Amygdala (tissue), 56 donors: Measurements from ENCODE around the gene COL6A1.
A peak's percentile ranks its signal among the peaks of the same experiment; 100 is the strongest.

ENCODE experiments used
- DNase-seq, 56 donors: peaks; one replicate each; lab custom pipeline; 2025; lab: John Stamatoyannopoulos, UW

Gene COL6A1, protein sequence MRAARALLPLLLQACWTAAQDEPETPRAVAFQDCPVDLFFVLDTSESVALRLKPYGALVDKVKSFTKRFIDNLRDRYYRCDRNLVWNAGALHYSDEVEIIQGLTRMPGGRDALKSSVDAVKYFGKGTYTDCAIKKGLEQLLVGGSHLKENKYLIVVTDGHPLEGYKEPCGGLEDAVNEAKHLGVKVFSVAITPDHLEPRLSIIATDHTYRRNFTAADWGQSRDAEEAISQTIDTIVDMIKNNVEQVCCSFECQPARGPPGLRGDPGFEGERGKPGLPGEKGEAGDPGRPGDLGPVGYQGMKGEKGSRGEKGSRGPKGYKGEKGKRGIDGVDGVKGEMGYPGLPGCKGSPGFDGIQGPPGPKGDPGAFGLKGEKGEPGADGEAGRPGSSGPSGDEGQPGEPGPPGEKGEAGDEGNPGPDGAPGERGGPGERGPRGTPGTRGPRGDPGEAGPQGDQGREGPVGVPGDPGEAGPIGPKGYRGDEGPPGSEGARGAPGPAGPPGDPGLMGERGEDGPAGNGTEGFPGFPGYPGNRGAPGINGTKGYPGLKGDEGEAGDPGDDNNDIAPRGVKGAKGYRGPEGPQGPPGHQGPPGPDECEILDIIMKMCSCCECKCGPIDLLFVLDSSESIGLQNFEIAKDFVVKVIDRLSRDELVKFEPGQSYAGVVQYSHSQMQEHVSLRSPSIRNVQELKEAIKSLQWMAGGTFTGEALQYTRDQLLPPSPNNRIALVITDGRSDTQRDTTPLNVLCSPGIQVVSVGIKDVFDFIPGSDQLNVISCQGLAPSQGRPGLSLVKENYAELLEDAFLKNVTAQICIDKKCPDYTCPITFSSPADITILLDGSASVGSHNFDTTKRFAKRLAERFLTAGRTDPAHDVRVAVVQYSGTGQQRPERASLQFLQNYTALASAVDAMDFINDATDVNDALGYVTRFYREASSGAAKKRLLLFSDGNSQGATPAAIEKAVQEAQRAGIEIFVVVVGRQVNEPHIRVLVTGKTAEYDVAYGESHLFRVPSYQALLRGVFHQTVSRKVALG

DNA sequence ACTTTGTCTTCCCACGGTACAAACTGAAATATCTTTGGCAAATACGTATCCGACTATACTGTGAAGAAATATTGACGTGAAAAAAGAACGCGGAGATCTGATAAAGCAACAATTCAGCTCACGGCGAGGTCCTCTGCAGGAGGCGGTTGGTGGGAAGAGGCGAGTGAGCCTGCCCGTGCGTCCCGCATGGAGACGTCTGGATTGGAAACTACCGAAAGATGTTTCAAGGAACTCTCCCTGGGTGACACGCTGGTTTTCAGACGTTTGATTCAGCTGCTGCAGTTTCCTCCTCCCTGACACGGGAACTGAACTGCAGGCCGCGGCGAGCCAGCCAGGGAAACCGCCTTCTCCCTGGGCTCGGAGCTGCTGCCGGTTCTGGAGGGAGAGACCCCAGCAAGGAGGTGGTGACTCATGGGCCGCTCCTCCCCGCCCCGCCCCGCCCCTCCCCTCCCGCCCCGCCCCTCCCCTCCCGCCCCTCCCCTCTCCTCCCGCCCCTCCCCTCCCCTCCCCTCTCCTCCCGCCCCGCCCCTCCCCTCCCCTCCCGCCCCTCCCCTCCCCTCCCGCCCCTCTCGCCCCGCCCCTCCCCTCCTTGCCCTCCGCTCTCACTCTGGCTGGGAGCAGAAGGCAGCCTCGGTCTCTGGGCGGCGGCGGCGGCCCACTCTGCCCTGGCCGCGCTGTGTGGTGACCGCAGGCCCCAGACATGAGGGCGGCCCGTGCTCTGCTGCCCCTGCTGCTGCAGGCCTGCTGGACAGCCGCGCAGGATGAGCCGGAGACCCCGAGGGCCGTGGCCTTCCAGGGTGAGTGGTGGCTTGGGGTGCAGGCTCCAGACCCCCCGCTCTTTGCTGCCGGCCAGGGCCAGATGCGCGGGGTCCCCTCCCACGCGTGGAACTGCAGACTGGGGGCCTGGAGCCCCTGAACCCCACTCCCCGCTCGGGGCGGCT is at the start of gene COL6A1:
Gene COL6A1 (plus strand): TSS at position 620 of the 941 bp plus-strand sequence. CDS start 81 bp downstream, at position 701.
- DNase-seq: peak in 38 of 56 donors; percentile 15 to 68 (median 52)

DNA sequence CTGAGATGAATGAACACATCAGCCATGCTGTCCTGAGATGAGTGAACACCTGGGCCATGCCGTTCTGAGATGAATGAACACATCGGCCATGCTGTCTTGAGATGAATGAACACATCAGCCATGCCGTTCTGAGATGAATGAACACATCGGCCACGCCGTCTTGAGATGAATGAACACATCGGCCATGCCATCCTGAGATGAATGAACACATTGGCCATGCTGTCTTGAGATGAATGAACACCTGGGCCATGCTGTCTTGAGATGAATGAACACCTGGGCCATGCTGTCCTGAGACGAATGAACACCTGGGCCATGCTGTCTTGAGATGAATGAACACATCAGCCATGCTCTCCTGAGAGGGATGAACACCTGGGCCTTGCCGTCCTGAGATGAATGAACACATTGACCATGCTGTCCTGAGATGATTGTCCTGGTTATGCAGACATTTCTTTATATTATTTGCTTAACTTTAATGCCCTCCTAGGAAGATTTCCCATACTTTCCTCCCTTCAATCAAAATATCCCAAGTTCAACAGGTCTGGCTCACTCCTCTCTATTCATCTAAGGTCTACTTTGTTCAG is 48.6 kb upstream of the COL6A1 start:
- DNase-seq: no peak

DNA sequence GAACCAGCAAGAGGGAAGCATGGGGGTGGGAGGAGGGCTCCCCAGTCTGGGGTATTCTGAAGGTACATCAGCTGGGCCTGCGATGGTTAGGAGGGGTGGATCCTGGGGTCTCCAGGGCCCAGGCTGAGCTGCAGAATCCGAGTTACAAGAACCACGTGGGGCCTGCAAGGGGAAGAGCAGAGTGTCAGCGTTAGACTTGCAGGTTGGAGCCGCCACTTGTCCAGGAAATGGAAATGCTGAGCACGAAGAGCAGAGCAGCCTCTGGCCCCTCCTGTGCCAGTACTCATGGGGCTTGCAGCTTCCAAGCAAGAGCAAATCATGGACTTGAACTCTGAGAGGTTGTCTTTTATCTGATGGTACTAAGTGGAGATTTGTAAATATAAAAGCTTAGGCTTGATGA is 47.5 kb upstream of the COL6A1 start:
- DNase-seq: no peak

DNA sequence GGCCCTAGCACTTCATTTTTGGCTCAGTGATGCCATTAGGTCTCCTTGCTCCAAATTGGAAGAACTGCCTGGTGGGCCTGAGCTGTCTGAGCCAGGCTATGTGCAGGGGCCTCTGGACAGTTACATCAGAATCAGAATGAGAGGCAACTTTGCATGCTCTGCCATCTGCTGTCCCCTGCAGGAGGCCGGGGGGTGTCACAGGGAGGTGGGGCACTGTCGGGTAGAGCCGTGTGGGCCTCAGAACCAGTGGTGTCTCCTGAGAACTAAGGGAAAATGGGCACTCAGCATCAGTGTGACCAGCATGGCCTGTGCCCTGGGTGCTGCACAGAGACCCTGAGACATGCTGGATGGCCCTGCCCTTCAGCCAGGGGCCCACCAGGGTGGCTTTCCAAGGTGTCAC is 47.0 kb upstream of the COL6A1 start:
- DNase-seq: no peak

DNA sequence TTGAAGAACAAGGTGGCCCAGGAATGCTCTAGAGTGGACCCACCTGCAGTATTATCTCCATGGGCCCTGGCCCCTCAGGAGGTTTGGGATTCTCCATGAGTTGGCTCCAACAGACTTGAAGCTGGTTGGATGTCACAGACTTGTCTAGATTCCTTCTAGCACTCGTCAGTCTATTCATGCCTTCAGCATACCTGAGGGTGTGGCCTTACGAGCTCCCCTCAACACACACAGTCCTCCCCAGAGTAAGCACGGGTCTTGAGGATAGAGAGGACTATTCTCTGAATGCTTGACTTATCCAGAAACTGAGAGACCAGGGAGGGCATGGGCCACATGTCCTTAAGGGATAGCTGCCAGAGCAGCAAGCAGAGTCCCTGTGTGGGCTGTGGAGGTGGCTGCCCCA is 45.9 kb upstream of the COL6A1 start:
- DNase-seq: no peak

DNA sequence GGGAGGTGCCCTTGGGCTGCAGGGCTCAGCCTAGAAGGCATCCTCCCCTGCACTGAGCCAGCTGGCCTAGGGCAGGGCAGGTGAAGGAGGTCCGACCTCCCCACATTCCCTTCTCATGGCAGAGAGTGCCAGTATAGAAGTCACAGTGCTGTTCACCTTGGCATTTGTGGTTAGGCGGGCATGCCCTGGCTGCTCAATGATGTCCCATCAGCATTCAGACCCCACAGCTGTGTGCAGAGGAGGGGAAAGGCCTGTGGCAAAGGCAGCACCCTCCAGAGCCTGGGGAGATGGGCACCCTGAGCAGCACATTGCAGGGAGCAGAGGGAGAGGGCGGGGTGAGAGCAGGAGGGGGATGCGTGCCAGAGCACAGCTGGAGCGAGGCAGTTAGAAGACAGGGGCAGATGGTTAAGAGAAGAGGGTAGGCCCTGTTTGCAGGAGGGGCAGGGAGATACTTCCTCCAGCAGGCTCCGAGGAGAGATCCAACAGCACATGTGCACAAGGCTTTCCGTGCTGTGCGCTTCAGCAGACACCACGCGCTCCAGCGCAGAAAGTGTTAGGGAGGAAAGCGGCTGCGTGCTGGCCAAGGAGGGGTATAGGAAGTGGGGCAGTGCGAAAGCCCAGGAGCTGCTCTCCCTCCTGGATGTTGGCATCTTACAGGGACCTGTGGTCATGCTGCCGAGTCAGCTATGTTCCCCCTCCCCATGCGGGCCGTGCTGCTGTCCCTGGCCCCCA is 43.7 kb upstream of the COL6A1 start:
- DNase-seq: no peak

DNA sequence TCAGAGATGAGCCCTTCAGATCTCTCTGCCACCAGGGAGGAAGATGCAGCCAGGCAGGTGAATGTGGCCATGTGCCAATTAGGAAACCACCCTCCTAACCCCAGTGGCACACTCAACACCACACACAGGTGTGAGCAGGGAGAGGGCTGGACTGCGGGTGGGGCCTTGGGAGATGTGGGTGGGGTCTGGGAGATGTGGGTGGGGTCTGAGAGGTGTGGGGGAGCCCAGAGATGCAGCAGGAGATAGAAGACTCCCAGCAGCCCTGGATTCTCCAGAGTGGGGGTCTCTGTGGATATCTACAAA is 43.2 kb upstream of the COL6A1 start:
- no peak for DNase-seq

DNA sequence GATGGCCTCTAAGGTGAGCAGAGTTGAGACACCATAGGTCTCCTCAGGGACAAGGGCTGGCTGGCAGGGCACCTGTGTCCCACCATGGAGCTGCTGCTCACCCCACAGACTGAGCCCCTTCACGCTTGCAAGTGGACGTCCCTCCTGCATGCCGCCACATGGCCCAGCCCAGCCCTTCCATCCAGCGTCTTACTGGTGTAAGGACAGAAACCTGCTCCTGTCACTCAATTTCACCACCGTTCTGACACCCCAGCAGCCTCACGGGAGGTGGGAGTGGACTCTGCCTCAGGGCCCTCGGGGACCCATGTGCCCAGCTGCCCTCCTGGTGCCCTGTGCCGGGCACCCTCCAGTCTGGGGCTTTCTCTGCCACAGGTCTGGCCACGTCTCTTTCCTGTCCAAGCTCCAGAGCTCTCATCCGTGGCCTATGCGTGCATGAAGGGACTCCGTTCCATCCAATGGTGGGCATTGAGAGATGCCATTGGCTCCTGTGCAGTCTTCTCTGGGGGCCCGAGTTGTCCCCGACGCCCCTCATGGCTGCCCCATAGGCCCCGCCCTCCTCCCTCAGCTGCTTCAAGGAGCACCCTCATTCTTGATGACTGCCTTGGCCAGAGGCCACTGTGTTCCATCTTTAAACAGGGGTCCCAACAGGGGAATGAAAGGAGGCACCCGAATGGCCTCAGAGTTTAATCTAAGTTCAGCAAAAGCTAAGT is 42.6 kb upstream of the COL6A1 start:
- no peak for DNase-seq

DNA sequence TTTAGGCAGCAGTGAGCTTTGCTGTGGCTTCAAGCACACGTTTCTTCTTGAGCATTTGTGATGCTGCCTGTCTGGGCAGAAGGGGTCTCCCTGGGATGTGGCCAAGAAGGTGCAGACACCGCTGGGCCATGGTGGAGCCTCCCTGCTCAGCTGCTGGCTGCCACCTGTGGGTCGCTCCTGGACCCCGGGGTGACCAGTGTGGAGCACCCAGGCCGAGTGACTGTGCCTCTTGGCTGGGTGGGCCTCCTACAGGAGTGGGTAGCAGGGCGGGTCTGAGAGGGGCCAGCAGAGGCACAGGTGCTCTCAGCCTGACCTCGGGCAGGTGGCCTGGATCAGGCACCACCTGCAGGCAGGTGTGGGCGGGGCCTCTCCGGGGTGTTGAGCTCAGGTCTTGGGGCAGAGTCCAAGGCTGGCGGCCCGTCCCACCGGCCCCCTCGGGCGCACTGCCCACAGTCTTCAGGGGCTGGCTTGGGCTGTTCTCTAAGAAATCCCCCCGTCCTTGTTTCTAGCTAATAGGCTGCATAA is 42.0 kb upstream of the COL6A1 start:
- no peak for DNase-seq

DNA sequence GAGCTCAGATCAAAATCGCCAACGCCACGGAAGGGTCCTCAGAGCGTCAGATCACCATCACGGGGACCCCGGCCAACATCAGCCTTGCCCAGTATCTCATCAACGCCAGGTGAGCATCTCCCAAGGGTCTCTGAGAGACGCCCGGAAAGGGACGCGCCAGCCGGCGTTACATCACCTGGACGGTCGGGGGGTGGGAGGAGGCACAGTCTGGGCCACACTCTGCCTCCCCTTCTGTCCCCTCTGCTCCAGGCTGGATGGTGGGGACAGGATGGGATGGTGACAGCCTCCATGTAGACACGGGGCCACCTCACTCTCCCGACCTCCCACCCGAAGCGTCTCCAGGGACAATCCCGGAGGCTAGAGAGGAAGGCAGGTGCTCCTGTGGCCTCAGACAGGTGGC is 41.5 kb upstream of the COL6A1 start:
- DNase-seq: no peak

DNA sequence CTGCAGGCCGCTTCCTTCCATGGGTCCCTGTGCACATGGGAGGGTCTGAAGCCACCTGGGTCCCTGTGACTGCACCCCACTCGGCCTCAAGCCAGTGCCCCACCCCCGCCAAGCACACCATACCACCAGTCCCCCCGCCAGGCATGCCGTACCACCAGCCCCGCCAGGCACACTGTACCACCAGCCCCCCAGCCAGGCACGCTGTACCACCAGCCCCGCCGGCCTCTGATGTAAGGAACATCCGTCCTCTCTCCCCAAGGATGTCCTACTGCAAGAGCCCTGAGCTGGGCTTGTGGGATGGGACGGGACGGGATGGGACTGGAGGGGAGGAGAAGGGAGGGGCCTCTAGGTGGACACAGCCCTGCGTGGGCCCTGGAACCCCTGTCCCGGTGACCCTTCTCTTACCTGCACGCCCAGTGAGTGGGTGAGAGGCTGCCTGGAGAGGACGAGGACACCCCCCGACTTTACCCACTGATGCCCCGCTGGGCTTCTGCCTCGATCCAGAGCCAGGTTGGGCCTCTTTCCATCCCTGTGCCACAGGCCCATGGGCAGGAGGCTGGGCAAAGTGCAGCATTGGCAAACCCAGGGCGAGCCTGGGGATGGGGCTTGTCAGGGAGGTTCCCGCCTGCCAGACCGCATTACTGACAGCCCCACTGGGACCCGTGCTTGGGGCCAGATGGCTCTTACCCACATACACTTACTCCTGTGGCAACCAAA is 40.8 kb upstream of the COL6A1 start:
- DNase-seq: no peak

DNA sequence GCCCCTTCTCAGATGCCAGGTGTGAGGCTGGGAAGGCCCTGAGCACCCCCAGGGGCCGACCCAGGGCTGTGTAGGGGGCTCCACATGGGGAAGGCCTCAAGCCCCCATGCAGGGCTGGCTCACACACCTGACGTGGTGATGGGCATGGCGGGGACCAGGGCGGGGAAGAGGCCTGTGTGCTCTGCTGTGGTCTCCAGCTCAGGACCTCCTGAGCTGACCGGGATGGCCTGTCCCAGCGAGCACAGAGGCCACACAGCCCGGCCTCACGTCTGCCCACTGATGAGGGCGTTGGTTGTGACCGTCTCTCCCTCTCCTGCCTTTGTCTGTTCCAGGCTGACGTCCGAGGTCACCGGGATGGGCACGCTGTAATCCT is 40.2 kb upstream of the COL6A1 start:
- no peak for DNase-seq

DNA sequence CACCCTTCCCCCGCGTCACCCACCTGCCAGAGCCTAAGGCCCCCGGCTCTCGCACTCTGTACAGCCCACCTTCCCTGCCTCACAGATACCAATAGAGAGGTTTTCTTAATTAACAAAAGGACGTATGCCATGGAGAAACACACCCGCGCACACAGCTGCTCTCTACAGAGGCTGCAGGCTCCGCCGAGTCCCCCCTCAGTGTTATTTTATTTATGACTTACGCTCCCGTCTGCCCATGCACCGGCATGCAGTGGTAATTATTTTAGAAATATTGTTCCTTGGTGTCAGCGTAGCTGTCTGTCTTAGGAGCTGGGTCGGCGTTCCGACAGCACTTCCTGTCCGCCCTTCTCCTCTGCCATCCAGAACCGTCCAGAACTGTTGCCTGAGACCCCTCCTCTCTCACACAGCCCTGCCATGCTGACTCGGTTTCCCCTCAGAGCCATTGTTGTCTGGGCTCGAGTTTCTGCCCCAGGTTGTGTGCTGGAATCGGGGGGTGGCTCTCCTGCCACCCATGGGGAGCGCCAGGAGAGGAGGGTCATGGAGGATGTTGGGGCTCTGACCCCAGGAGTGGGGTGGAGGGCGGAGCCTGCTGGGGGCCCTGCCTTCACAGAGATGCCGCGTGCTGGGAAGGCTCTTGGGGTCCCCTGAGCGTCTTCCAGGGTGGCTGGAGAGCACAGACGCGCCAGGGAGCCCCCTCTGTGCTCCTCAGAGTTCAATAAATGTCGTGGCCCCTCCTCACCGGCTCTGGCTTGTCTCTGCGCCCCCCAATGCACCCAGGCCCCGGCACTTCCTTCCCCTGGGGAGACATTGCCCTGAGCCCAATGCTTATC is 39.6 kb upstream of the COL6A1 start:
- DNase-seq: no peak

DNA sequence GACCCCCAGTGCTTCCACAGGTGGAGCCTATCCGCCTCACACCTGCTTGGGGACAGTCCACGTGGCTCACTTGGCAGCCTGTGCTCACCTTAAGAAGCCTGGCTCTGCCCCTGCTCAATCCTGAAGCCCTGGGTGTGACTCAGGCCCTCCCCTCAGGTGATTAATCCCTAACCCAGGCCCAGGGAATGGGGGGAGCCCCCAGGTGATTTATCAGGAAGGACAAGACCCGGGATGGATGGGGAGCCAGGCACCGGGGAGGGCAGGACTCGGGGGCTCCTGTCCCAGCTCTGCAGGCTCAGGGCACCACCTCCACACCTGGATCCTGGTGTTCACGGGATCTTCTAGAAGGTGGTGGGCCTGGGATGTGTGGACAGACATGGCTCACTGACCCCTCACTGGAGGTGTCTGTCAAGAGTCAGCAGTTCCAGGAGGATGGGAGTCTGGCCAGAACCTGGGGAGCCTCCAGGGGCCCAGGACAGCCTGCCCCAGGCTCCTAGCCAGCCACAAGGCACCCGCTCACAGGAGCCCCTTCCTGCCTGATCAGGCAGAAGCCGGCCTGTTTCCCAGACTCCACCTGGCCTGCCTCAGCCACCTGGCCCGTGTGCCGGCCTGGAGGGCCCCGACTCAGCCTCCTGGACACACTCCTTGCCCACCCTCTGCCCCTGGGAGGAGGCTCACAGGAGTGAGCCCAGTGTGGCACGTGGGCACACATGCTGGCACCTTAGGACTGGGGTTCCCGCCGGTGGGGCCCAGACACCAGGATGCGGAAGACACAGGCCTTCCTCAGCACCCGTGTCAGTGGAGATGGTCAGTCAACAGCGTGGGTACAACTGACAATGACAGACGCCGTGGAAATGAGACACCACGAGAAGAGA is 38.6 kb upstream of the COL6A1 start:
- no peak for DNase-seq

DNA sequence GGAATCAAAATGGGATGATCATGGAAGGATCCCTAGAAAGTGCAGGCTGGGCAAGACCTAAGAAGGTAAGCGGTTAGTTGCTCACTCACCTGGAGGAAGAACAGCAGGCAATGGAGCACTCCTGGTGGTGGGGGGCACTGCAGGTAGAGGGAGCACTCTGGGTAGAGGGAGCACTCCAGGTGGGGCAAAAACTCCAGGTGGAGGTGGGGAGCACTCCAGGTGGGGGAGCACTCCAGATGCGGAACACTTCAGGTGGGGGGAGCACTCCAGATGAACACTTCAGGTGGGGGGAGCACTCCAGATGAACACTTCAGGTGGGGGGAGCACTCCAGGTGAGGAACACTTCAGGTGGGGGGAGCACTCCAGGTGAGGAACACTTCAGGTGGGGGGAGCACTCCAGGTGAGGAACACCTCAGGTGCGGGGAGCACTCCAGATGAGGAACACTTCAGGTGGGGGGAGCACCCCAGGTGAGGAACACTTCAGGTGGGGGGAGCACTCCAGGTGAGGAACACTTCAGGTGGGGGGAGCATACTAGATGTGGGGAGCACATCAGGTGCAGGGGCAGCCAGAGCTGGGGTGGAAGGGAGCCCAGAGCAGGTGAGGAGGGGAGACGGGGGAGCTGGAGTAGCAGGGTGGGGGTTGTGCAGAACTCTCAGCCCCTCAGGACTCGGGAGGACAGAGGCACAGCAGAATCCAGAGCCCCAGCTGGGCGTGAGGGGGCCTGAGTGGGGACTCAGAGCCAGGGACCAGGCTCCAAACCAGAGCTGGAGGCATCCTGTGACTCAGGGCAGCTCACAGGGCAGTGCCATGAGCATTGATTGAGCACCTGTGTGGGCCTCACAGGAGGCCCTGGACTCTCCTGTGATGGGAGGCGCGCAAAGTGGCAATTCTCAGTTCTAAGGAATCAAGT is 37.7 kb upstream of the COL6A1 start:
- DNase-seq: no peak
